GM19467 (cell line): ENCODE data around the gene TMEM135.
"Not testable (repeated sequence)": the region's sequence is repeated elsewhere in the genome, so short reads cannot be mapped to it uniquely, and the experiment has no call there.

ENCODE experiments used
- ATAC-seq: cut with Tn5 transposase; IDR thresholded peaks from one replicate; pipeline ENCODE4 v1.9.1; 2021; ENCODE audit warnings: mild to moderate bottlenecking, moderate library complexity; ENCODE audit not compliant: unreplicated experiment

The TMEM135 gene

GRCh38 chr11:87139475-87139874 is 101.7 kb downstream of the TMEM135 start:
- no peak for ATAC-seq

GRCh38 chr11:87141322-87141721 is 103.6 kb downstream of the TMEM135 start:
- no peak for ATAC-seq

GRCh38 chr11:87141980-87142514 is 104.3 kb downstream of the TMEM135 start:
- ATAC-seq: no peak

- ATAC-seq: no peak
Observed at GRCh38 chr11:87142594-87142993, 104.9 kb downstream of the TMEM135 start.

- ATAC-seq: no peak
Observed at GRCh38 chr11:87143641-87144040, 105.9 kb downstream of the TMEM135 start.

GRCh38 chr11:87144252-87144651 is 106.5 kb downstream of the TMEM135 start:
- no peak for ATAC-seq

GRCh38 chr11:87148749-87149148 is 111.0 kb downstream of the TMEM135 start:
- ATAC-seq: no peak

- not testable (repeated sequence) for ATAC-seq
Observed at GRCh38 chr11:87149782-87150181, 112.0 kb downstream of the TMEM135 start.

- ATAC-seq: no peak
Observed at GRCh38 chr11:87150936-87151335, 113.2 kb downstream of the TMEM135 start.

- ATAC-seq: no peak
Observed at GRCh38 chr11:87154246-87154645, 116.5 kb downstream of the TMEM135 start.

- ATAC-seq: no peak
Observed at GRCh38 chr11:87156970-87157369, 119.2 kb downstream of the TMEM135 start.

GRCh38 chr11:87169076-87169475 is 131.3 kb downstream of the TMEM135 start:
- not testable (repeated sequence) for ATAC-seq

- ATAC-seq: no peak
Observed at GRCh38 chr11:87173185-87174039, 135.7 kb downstream of the TMEM135 start.

GRCh38 chr11:87174870-87175269 is 137.1 kb downstream of the TMEM135 start:
- no peak for ATAC-seq

- ATAC-seq: no peak
Observed at GRCh38 chr11:87176044-87176443, 138.3 kb downstream of the TMEM135 start.

GRCh38 chr11:87179621-87180020 is 141.9 kb downstream of the TMEM135 start:
- no peak for ATAC-seq

- no peak for ATAC-seq
Observed at GRCh38 chr11:87180742-87181141, 143.0 kb downstream of the TMEM135 start.

GRCh38 chr11:87181143-87181542 is 143.4 kb downstream of the TMEM135 start:
- no peak for ATAC-seq

GRCh38 chr11:87185228-87185627 is 147.5 kb downstream of the TMEM135 start:
- no peak for ATAC-seq

- no peak for ATAC-seq
Observed at GRCh38 chr11:87187076-87187475, 149.3 kb downstream of the TMEM135 start.

- ATAC-seq: no peak
Observed at GRCh38 chr11:87187930-87188329, 150.2 kb downstream of the TMEM135 start.

- not testable (repeated sequence) for ATAC-seq
Observed at GRCh38 chr11:87188396-87188795, 150.7 kb downstream of the TMEM135 start.
